ENCODE data around the gene PIGV.

DNA sequence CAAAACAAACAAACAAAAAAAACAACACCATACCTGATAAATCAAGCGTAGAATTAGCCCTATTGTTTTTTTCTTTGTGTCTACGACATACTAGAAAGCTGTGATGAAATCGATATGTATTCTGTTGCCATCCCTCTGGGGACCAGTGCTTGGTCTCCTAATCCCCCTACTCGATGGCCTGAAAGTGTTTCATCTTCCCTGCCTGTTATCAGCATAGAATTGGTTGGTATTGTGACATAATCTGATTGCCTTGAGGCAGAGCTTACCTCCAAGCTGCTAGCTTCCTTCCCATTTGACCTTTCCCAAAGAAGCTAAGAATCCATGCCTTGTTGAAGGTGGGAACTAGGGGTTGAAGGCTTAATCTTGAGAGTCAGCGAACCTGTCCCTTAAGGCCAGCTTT is 40.7 kb upstream of the PIGV start:
- TF ChIP-seq, protein P1, sequence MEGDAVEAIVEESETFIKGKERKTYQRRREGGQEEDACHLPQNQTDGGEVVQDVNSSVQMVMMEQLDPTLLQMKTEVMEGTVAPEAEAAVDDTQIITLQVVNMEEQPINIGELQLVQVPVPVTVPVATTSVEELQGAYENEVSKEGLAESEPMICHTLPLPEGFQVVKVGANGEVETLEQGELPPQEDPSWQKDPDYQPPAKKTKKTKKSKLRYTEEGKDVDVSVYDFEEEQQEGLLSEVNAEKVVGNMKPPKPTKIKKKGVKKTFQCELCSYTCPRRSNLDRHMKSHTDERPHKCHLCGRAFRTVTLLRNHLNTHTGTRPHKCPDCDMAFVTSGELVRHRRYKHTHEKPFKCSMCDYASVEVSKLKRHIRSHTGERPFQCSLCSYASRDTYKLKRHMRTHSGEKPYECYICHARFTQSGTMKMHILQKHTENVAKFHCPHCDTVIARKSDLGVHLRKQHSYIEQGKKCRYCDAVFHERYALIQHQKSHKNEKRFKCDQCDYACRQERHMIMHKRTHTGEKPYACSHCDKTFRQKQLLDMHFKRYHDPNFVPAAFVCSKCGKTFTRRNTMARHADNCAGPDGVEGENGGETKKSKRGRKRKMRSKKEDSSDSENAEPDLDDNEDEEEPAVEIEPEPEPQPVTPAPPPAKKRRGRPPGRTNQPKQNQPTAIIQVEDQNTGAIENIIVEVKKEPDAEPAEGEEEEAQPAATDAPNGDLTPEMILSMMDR (conservative IDR thresholded peaks at IDR 0.05 in 1 of 2, IDR thresholded peaks at IDR 0.05 in 1 of 2; ENCODE audit: low read depth in 1 of 2, low read length in 2 of 2): no peak
- TF ChIP-seq EZH2 (IDR thresholded peaks at IDR 0.05; ENCODE audit: low read length, missing control alignments): no peak

Measured in fibroblast of lung (primary cell).